Upper lobe of right lung (tissue), 1 donor: ENCODE measurements around the gene NEIL3. TPM values are rescaled to one million over a fixed set of nuclear protein-coding genes. Genes with fewer than 3 reads are reported as not detected.
A peak's percentile ranks its signal among the peaks of the same experiment; 100 is the strongest.

Experiments used
- ATAC-seq: fragments of 200-7000 bp; cut with Tn5 transposase; one replicate; pipeline ENCODE4 v1.9.1; 2020; ENCODE audit warnings: mild to moderate bottlenecking, moderate library complexity
- DNase-seq: peaks from one replicate; pipeline ENCODE4 v3.0.0-alpha.2; 2020
- H3K27ac ChIP-seq: fragments of 200-600 bp; one replicate; pipeline ENCODE4 v1.8.0; 2022
- H3K27me3 ChIP-seq: fragments of 200-600 bp; one replicate; pipeline ENCODE4 v1.8.0; 2022; ENCODE audit warnings: mild to moderate bottlenecking
- H3K36me3 ChIP-seq: fragments of 200-600 bp; one replicate; pipeline ENCODE4 v1.8.0; 2022
- H3K4me1 ChIP-seq: fragments of 200-600 bp; one replicate; pipeline ENCODE4 v1.8.0; 2022
- H3K4me3 ChIP-seq: fragments of 200-600 bp; one replicate; pipeline ENCODE4 v1.8.0; 2022; ENCODE audit warnings: mild to moderate bottlenecking
- H3K9me3 ChIP-seq: fragments of 200-600 bp; one replicate; pipeline ENCODE4 v1.8.0; 2022
- CTCF ChIP-seq: fragments of 200-600 bp; IDR thresholded peaks from one replicate; pipeline ENCODE4 v1.8.0; 2022; ENCODE audit warnings: antibody characterized with exemption
- intact Hi-C: fragments of 100-400 bp; cut with DNase I; formaldehyde crosslinking; loops from one replicate; pipeline ENCODE4 v1.11.0; 2022
- total RNA-seq: library from RNA; stranded (reverse); fragmentation: NEBNext Ultra II Directional; extraction: Animal tissue kit (Norgen Biotek cat#: 25700); gene quantifications from one replicate; pipeline ENCODE4 v1.2.1, GENCODE V29; 2021
- donor health status: DM: no; HTN: yes; CAD: no; lungs with severe emphysema.

The NEIL3 gene
- total RNA-seq, 1 donor from 2014 or later: 0.52 TPM

- no peak for DNase-seq
- Histone ChIP-seq H3K27ac (no peak overlapping the region), H3K4me1 (no peaks in the 10 kb centered on the region), H3K9me3 (no peaks in the 10 kb centered on the region), H3K4me3 (no peak overlapping the region), H3K36me3 (no peaks in the 10 kb centered on the region), H3K27me3 (no peaks in the 10 kb centered on the region)
- intact Hi-C loops: no loop called here
- no peak for ATAC-seq
- TF ChIP-seq CTCF: no peak
These were observed 76.1 kb downstream of the NEIL3 start for GRCh38 chr4:177385576-177386277.

- Histone ChIP-seq H3K36me3 (no peaks in the 10 kb centered on the region), H3K27me3 (no peaks in the 10 kb centered on the region), H3K27ac (no peak overlapping the region), H3K4me3 (no peak overlapping the region), H3K4me1 (no peaks in the 10 kb centered on the region), H3K9me3 (no peaks in the 10 kb centered on the region)
- no peak for TF ChIP-seq CTCF
- ATAC-seq (no peak), DNase-seq (no peak)
- intact Hi-C loops: no loop called here
These were observed 76.7 kb downstream of the NEIL3 start for GRCh38 chr4:177386278-177386815.

DNA sequence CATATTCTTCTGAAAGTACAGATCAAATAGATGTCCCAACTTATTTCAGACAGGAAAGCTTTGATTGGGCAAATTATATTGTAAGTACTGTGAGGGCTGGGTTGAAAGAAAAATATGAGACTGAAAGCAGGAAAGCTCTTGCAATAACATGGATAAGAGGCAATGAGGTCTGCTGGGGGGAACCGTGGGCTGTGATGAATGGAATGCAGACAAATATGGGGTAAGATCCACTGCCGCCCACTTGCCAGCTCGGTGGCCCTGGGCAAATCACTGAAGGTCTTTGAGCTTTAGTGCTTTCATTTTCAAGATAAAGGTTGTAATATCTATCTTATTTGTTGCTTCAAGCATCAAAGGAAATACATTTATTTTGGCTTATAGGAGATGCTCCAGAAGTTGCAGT, 81.6 kb downstream of the NEIL3 start:
- H3K36me3 ChIP-seq: no peaks in the 10 kb centered on the region
- TF ChIP-seq CTCF: no peak
- no peak overlapping the region for H3K4me3 ChIP-seq
- no peak for DNase-seq
- H3K9me3 ChIP-seq: no peaks in the 10 kb centered on the region
- ATAC-seq: no peak
- H3K27me3 ChIP-seq: no peaks in the 10 kb centered on the region
- H3K4me1 ChIP-seq: no peaks in the 10 kb centered on the region
- H3K27ac ChIP-seq: no peak overlapping the region
- intact Hi-C loops: no loop called here

DNA sequence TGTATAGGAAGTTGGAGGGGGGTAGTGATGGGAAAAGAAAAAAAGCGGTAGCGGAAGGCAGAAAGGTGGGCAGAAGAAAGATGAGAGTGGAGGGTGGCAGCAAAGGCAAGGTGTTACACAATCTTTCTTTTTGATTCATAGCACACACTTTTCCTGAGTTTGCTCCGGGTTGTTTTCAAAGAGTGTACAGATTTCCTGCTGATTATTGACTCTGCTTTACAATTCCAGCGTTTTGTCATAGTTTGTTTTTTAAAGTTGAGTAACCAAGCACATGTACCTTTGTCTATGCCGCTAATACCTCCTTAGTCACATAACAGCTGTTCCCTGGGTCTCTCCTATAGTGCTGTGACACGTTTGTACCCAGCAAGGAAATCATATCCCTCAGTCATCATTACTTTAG, 82.3 kb downstream of the NEIL3 start:
- ATAC-seq (no peak), DNase-seq (no peak)
- no peaks in the 10 kb centered on the region for H3K27me3 ChIP-seq
- H3K4me1 ChIP-seq: no peaks in the 10 kb centered on the region
- intact Hi-C loops: no loop called here
- H3K36me3 ChIP-seq: no peaks in the 10 kb centered on the region
- no peak overlapping the region for H3K4me3 ChIP-seq
- H3K9me3 ChIP-seq: no peaks in the 10 kb centered on the region
- TF ChIP-seq CTCF: no peak
- H3K27ac ChIP-seq: no peak overlapping the region

- no peak for TF ChIP-seq CTCF
- no peaks in the 10 kb centered on the region for H3K4me1 ChIP-seq
- no peak overlapping the region for H3K4me3 ChIP-seq
- no peak overlapping the region for H3K27ac ChIP-seq
- ATAC-seq: peak; percentile 23
- intact Hi-C loops: no loop called here
- no peaks in the 10 kb centered on the region for H3K27me3 ChIP-seq
- no peak for DNase-seq
- no peaks in the 10 kb centered on the region for H3K36me3 ChIP-seq
- no peaks in the 10 kb centered on the region for H3K9me3 ChIP-seq
These were observed 83.6 kb downstream of the NEIL3 start for GRCh38 chr4:177393236-177393635.
